K562 (cell line): ENCODE data around the gene ID1. TPM values are rescaled to one million over a fixed set of nuclear protein-coding genes. Genes with fewer than 3 reads are reported as not detected.

Source experiments
- CGGBP1 ChIP-seq: fragments of 250-450 bp; sonication (Bioruptor Pico); IDR thresholded peaks from 2 replicates; pipeline ENCODE4 v1.9.0; 2021; ENCODE audit warnings: mild to moderate bottlenecking
- COPS2 ChIP-seq: fragments of 450-650 bp; conservative IDR thresholded peaks from 2 replicates; pipeline ENCODE4 v1.6.1; 2016; ENCODE audit warnings: mild to moderate bottlenecking, moderate library complexity
- CREM ChIP-seq: IDR thresholded peaks from 2 replicates; pipeline ENCODE4 v1.6.1; 2014; ENCODE audit warnings: antibody characterized with exemption, low read depth
- HBP1 ChIP-seq: fragments of 450-650 bp; formaldehyde crosslinking; IDR thresholded peaks from 2 replicates; pipeline ENCODE4 v1.4.0; 2022; ENCODE audit warnings: missing genetic modification characterization
- HCFC1 ChIP-seq: IDR thresholded peaks from 2 replicates; pipeline ENCODE4 v1.6.1; 2012; ENCODE audit warnings: low read depth, low read length, improper control_type of control experiment
- NFIC ChIP-seq: fragments of 450-650 bp; IDR thresholded peaks from 2 replicates; pipeline ENCODE4 v1.6.1; 2017; ENCODE audit warnings: mild to moderate bottlenecking, inconsistent platforms
- NFXL1 ChIP-seq: fragments of 450-650 bp; formaldehyde crosslinking; IDR thresholded peaks from 2 replicates; pipeline ENCODE4 v1.4.0; 2021; ENCODE audit warnings: mild to moderate bottlenecking
- RBBP5 ChIP-seq: fragments of 200-600 bp; sonication (generic); IDR thresholded peaks from 2 replicates; pipeline ENCODE4 v1.6.1; 2012; ENCODE audit warnings: borderline replicate concordance, mild to moderate bottlenecking, low read length, control low read depth, inconsistent platforms; ENCODE audit not compliant: insufficient read depth, poor library complexity, severe bottlenecking
- RBM14 ChIP-seq: fragments of 200-400 bp; formaldehyde crosslinking; IDR thresholded peaks from 2 replicates; pipeline ENCODE4 v1.6.1; 2018; ENCODE audit warnings: low read depth, mild to moderate bottlenecking, low read length, moderate library complexity, borderline replicate concordance; ENCODE audit not compliant: insufficient read depth
- SNRNP70 ChIP-seq: fragments of 200-400 bp; formaldehyde crosslinking; optimal IDR thresholded peaks from 2 replicates; pipeline ENCODE3; 2017; ENCODE audit warnings: low read depth, low read length
- SP1 ChIP-seq: sonication (generic); formaldehyde crosslinking; IDR thresholded peaks from 2 replicates; pipeline ENCODE4 v1.8.1; 2022; ENCODE audit warnings: mild to moderate bottlenecking, missing genetic modification reagents
- SPI1 ChIP-seq: IDR thresholded peaks from 2 replicates; pipeline ENCODE4 v1.6.1; 2011; ENCODE audit warnings: low read depth, low read length, control low read depth, borderline replicate concordance
- UBTF ChIP-seq, 2 experiments: IDR thresholded peaks; 2 replicates each; pipeline ENCODE4 v1.6.1; 2012; ENCODE audit warnings: improper control_type of control experiment in 2 of 2, low read depth in 2 of 2, low read length in 2 of 2, borderline replicate concordance in 1 of 2
- ZMIZ1 ChIP-seq, 2 experiments: fragments of 150-350 bp in 1 of 2; IDR thresholded peaks; 2 replicates each; pipeline ENCODE4 v1.6.1; 2012 to 2016; ENCODE audit warnings: low read depth in 2 of 2, low read length in 2 of 2, mild to moderate bottlenecking in 1 of 2, moderate library complexity in 1 of 2
- ZNF12 ChIP-seq: sonication (generic); formaldehyde crosslinking; IDR thresholded peaks from 2 replicates; pipeline ENCODE4 v1.4.0; 2020; ENCODE audit warnings: mild to moderate bottlenecking, missing genetic modification reagents
- ZNF280B ChIP-seq: fragments of 250-450 bp; sonication (Bioruptor Pico); IDR thresholded peaks from 2 replicates; pipeline ENCODE4 v1.5.1; 2021; ENCODE audit warnings: mild to moderate bottlenecking
- ZNF778 ChIP-seq: fragments of 450-650 bp; formaldehyde crosslinking; IDR thresholded peaks from 2 replicates; pipeline ENCODE4 v1.4.0; 2020; ENCODE audit warnings: mild to moderate bottlenecking, moderate library complexity
- polyA plus RNA-seq, 8 experiments: library from polyadenylated mRNA; depleted of rRNA in 4 of 8; stranded (reverse) in 5 of 8; unstranded in 3 of 8; fragments of >200 nt; fragmentation: Nextera tagmentation in 2 of 8; fragmentation: Illumina TruSeq in 1 of 8; extraction: Ambion mirVana in 2 of 8; extraction: Trizol in 1 of 8; gene quantifications; 2 replicates each; pipeline versions ENCODE4 v1.2.1 to v1.2.3, GENCODE V29; 2011 to 2014; ENCODE audit warnings: inconsistent platforms in 1 of 8, missing spikeins in 1 of 8
- total RNA-seq, 7 experiments: library from RNA; depleted of rRNA in 6 of 7; stranded (reverse); fragments of >200 nt in 6 of 7; fragmentation: Illumina TruSeq in 2 of 7; extraction: Trizol in 2 of 7; gene quantifications; 2 replicates each; pipeline versions ENCODE4 v1.2.1 to v1.2.3, GENCODE V29; 2011 to 2021; ENCODE audit warnings: low replicate concordance in 1 of 7

The ID1 gene
- total and polyA plus RNA-seq, 9 of the 15 experiments (the other 6 are each of a cell fraction or from before 2014, with no cell fraction given) = 1.4 to 358 (median 65.0) TPM

- TF ChIP-seq HBP1 (CRISPR knock-in tag) = no peak
- TF ChIP-seq NFIC = peak; percentile 78
- no peak for TF ChIP-seq COPS2
- TF ChIP-seq SPI1 = no peak
- TF ChIP-seq SNRNP70 = no peak
- TF ChIP-seq HCFC1 = peak; percentile 43; the same call in 1 of the 2 replicates
- peak; percentile 94 for TF ChIP-seq SP1
- TF ChIP-seq RBM14 = no peak
- TF ChIP-seq CREM = peak; percentile 59
- TF ChIP-seq ZNF778 (CRISPR knock-in tag) = no peak
- peak; percentile 52; the same call in 1 of the 2 replicates for TF ChIP-seq CGGBP1 (CRISPR knock-in tag)
- TF ChIP-seq ZMIZ1 (IDR thresholded peaks at IDR 0.05; ENCODE audit: low read depth in 2 of 2, low read length in 2 of 2) = peak in 1 of 2 experiments; percentile 82; a peak in 2 of 4 replicates
- TF ChIP-seq ZNF280B (CRISPR knock-in tag) = no peak
- TF ChIP-seq NFXL1 (CRISPR knock-in tag) = no peak
- TF ChIP-seq UBTF (IDR thresholded peaks at IDR 0.05; ENCODE audit: borderline replicate concordance in 1 of 2, low read depth in 2 of 2, low read length in 2 of 2) = peak; percentile 91; a peak in 3 of 4 replicates
- peak; percentile 89 for TF ChIP-seq RBBP5
- no peak for TF ChIP-seq ZNF12
Measured at GRCh38 chr20:31605031-31605901, at the start of gene ID1 (continued).
